HEK293 (cell line): ENCODE data around the gene AFG1L.

Experiments
- BCL11A ChIP-seq: fragments of 450-650 bp; formaldehyde crosslinking; IDR thresholded peaks from 2 replicates; pipeline ENCODE4 v1.5.1; 2016; ENCODE audit warnings: low read depth, missing biosample characterization, missing genetic modification characterization
- GLIS2 ChIP-seq: fragments of 450-650 bp; formaldehyde crosslinking; IDR thresholded peaks from 2 replicates; pipeline ENCODE4 v1.5.1; 2016; ENCODE audit warnings: missing biosample characterization, missing genetic modification characterization
- KLF1 ChIP-seq: fragments of 450-650 bp; formaldehyde crosslinking; IDR thresholded peaks from 2 replicates; pipeline ENCODE4 v1.5.1; 2016; ENCODE audit warnings: missing biosample characterization, missing genetic modification characterization
- KLF8 ChIP-seq: fragments of 450-650 bp; formaldehyde crosslinking; IDR thresholded peaks from 2 replicates; pipeline ENCODE4 v1.5.1; 2016; ENCODE audit warnings: missing biosample characterization, missing genetic modification characterization
- SCRT2 ChIP-seq: fragments of 450-650 bp; formaldehyde crosslinking; IDR thresholded peaks from 2 replicates; pipeline ENCODE4 v1.5.1; 2016; ENCODE audit warnings: missing biosample characterization, missing genetic modification characterization
- SP2 ChIP-seq: fragments of 450-650 bp; formaldehyde crosslinking; IDR thresholded peaks from 2 replicates; pipeline ENCODE4 v1.5.1; 2016; ENCODE audit warnings: missing biosample characterization, missing genetic modification characterization
- SP7 ChIP-seq: fragments of 450-650 bp; formaldehyde crosslinking; IDR thresholded peaks from 2 replicates; pipeline ENCODE4 v1.5.1; 2016; ENCODE audit warnings: missing biosample characterization, missing genetic modification characterization
- ZBTB1 ChIP-seq: fragments of 450-650 bp; formaldehyde crosslinking; IDR thresholded peaks from 2 replicates; pipeline ENCODE4 v1.5.1; 2016; ENCODE audit warnings: missing biosample characterization, missing genetic modification characterization
- ZBTB20 ChIP-seq: fragments of 450-650 bp; formaldehyde crosslinking; IDR thresholded peaks from 2 replicates; pipeline ENCODE4 v1.5.1; 2016; ENCODE audit warnings: missing biosample characterization, missing genetic modification characterization
- ZBTB21 ChIP-seq: fragments of 450-650 bp; formaldehyde crosslinking; IDR thresholded peaks from 2 replicates; pipeline ENCODE4 v1.5.1; 2017; ENCODE audit warnings: missing biosample characterization, missing genetic modification characterization
- ZBTB44 ChIP-seq: fragments of 450-650 bp; IDR thresholded peaks from 2 replicates; pipeline ENCODE4 v1.5.1; 2018; ENCODE audit warnings: missing biosample characterization, mild to moderate bottlenecking, missing genetic modification characterization
- ZBTB8A ChIP-seq: fragments of 450-650 bp; formaldehyde crosslinking; IDR thresholded peaks from 2 replicates; pipeline ENCODE4 v1.5.1; 2016; ENCODE audit warnings: missing biosample characterization, missing genetic modification characterization
- ZFP69B ChIP-seq: fragments of 450-650 bp; formaldehyde crosslinking; IDR thresholded peaks from 2 replicates; pipeline ENCODE4 v1.5.1; 2016; ENCODE audit warnings: missing biosample characterization, missing genetic modification characterization
- ZNF146 ChIP-seq: fragments of 450-650 bp; formaldehyde crosslinking; IDR thresholded peaks from 2 replicates; pipeline ENCODE4 v1.5.1; 2016; ENCODE audit warnings: missing biosample characterization, missing genetic modification characterization
- ZNF184 ChIP-seq: fragments of 450-650 bp; IDR thresholded peaks from 2 replicates; pipeline ENCODE4 v1.5.1; 2018; ENCODE audit warnings: missing biosample characterization, mild to moderate bottlenecking, missing genetic modification characterization
- ZNF24 ChIP-seq: fragments of 450-650 bp; formaldehyde crosslinking; IDR thresholded peaks from 2 replicates; pipeline ENCODE4 v1.5.1; 2016; ENCODE audit warnings: missing biosample characterization, missing genetic modification characterization
- ZNF335 ChIP-seq: fragments of 450-650 bp; formaldehyde crosslinking; conservative IDR thresholded peaks from 2 replicates; pipeline ENCODE4 v1.5.1; 2016; ENCODE audit warnings: missing biosample characterization, missing genetic modification characterization
- ZNF362 ChIP-seq: fragments of 450-650 bp; formaldehyde crosslinking; IDR thresholded peaks from 2 replicates; pipeline ENCODE4 v1.5.1; 2016; ENCODE audit warnings: missing biosample characterization, missing genetic modification characterization
- ZNF391 ChIP-seq: fragments of 450-650 bp; formaldehyde crosslinking; IDR thresholded peaks from 2 replicates; pipeline ENCODE4 v1.5.1; 2016; ENCODE audit warnings: low read depth, missing biosample characterization, missing genetic modification characterization, borderline replicate concordance
- ZNF416 ChIP-seq: fragments of 450-650 bp; formaldehyde crosslinking; IDR thresholded peaks from 2 replicates; pipeline ENCODE4 v1.5.1; 2016; ENCODE audit warnings: missing biosample characterization, missing genetic modification characterization
- ZNF514 ChIP-seq: fragments of 450-650 bp; formaldehyde crosslinking; IDR thresholded peaks from 2 replicates; pipeline ENCODE4 v1.5.1; 2016; ENCODE audit warnings: missing biosample characterization, missing genetic modification characterization
- ZNF561 ChIP-seq: fragments of 450-650 bp; IDR thresholded peaks from 2 replicates; pipeline ENCODE4 v1.5.1; 2018; ENCODE audit warnings: missing biosample characterization, missing genetic modification characterization, borderline replicate concordance
- ZNF600 ChIP-seq: fragments of 450-650 bp; formaldehyde crosslinking; IDR thresholded peaks from 2 replicates; pipeline ENCODE4 v1.5.1; 2016; ENCODE audit warnings: missing biosample characterization, missing genetic modification characterization
- ZNF623 ChIP-seq: fragments of 450-650 bp; formaldehyde crosslinking; IDR thresholded peaks from 2 replicates; pipeline ENCODE4 v1.5.1; 2016; ENCODE audit warnings: missing biosample characterization, missing genetic modification characterization
- ZNF692 ChIP-seq: fragments of 450-650 bp; formaldehyde crosslinking; IDR thresholded peaks from 2 replicates; pipeline ENCODE4 v1.5.1; 2016; ENCODE audit warnings: missing biosample characterization, missing genetic modification characterization
- ZNF776 ChIP-seq: fragments of 450-650 bp; formaldehyde crosslinking; IDR thresholded peaks from 2 replicates; pipeline ENCODE4 v1.5.0; 2017; ENCODE audit warnings: missing biosample characterization, missing genetic modification characterization, borderline replicate concordance
- ZNF777 ChIP-seq: fragments of 450-650 bp; formaldehyde crosslinking; IDR thresholded peaks from 2 replicates; pipeline ENCODE4 v1.5.1; 2017; ENCODE audit warnings: missing biosample characterization, missing genetic modification characterization, borderline replicate concordance
- TF ChIP-seq, protein P1 (sequence below): fragments of 450-650 bp; formaldehyde crosslinking; IDR thresholded peaks from 2 replicates; pipeline ENCODE4 v1.5.1; 2017; ENCODE audit warnings: missing biosample characterization, missing genetic modification characterization
- TF ChIP-seq, protein P2 (sequence below): fragments of 450-650 bp; formaldehyde crosslinking; IDR thresholded peaks from 2 replicates; pipeline ENCODE4 v1.5.1; 2017; ENCODE audit warnings: missing biosample characterization, missing genetic modification characterization
- TF ChIP-seq, protein P3 (sequence below): fragments of 450-650 bp; formaldehyde crosslinking; IDR thresholded peaks from 2 replicates; pipeline ENCODE4 v1.5.1; 2016; ENCODE audit warnings: missing biosample characterization, missing genetic modification characterization, borderline replicate concordance

The AFG1L gene

DNA sequence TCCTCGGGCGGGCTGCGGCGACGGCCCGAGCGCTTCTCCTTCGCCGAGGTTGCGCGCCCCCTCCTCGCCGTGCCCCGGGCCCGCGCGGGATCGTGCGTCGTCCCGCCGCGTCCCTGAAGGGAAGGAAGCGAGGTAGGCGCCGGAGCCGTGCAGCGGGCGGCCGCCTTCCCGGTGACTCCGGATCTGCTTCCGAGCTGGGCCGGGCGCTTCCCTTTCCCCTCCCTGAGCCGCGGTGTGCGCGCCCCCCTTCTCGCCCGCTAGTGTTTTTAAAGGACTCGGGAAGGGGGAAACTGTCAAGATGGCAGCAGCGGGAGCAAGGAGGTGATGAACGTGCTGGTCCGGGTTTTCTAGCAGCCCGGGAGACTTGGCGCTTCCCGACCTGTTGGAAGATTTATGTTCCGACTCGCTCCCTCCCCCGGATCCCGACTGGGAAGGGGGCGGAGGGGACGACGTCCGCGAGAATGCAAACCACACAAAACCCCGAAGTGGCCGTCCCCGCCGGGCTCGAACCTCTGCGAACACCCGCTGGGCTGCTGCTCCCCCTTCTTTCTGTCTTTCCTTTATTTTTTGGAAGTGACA lies 265.1 kb downstream of the AFG1L start (continued):
- TF ChIP-seq, protein P1, sequence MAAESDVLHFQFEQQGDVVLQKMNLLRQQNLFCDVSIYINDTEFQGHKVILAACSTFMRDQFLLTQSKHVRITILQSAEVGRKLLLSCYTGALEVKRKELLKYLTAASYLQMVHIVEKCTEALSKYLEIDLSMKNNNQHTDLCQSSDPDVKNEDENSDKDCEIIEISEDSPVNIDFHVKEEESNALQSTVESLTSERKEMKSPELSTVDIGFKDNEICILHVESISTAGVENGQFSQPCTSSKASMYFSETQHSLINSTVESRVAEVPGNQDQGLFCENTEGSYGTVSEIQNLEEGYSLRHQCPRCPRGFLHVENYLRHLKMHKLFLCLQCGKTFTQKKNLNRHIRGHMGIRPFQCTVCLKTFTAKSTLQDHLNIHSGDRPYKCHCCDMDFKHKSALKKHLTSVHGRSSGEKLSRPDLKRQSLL (tag by site-specific recombination) = peak; percentile 52; the same call in 1 of the 2 replicates
- no peak; the same call in 1 of the 2 replicates for TF ChIP-seq BCL11A (tag by site-specific recombination)
- peak; percentile 9 for TF ChIP-seq KLF1 (tag by site-specific recombination)
- peak; percentile 57; the same call in 1 of the 2 replicates for TF ChIP-seq ZNF24 (tag by site-specific recombination)
- peak; percentile 72 for TF ChIP-seq KLF8 (tag by site-specific recombination)
- peak; percentile 32 for TF ChIP-seq ZBTB44 (tag by site-specific recombination)
- TF ChIP-seq ZNF335 = no peak; the same call in 1 of the 2 replicates
- peak; percentile 96 for TF ChIP-seq ZBTB8A (tag by site-specific recombination)
- 0 out of 2 replicates have a peak, but pooled peaks have one; percentile 11 for TF ChIP-seq ZNF391 (tag by site-specific recombination)
- peak; percentile 97 for TF ChIP-seq SCRT2 (tag by site-specific recombination)
- no peak for TF ChIP-seq GLIS2
- TF ChIP-seq ZNF362 (tag by site-specific recombination) = no peak
- no peak for TF ChIP-seq ZNF146 (tag by site-specific recombination)
- TF ChIP-seq ZNF561 (tag by site-specific recombination) = peak; percentile 90
- TF ChIP-seq SP2 (tag by site-specific recombination) = peak; percentile 71
- no peak for TF ChIP-seq ZNF416 (tag by site-specific recombination)
- 0 out of 2 replicates have a peak, but pooled peaks have one; percentile 40 for TF ChIP-seq ZNF184 (tag by site-specific recombination)
- peak; percentile 56 for TF ChIP-seq ZBTB20 (tag by site-specific recombination)
- TF ChIP-seq ZNF623 (tag by site-specific recombination) = peak; percentile 33; the same call in 1 of the 2 replicates
- peak; percentile 54; the same call in 1 of the 2 replicates for TF ChIP-seq ZNF777 (tag by site-specific recombination)
- TF ChIP-seq ZNF692 (tag by site-specific recombination) = peak; percentile 84; the same call in 1 of the 2 replicates
- TF ChIP-seq, protein P2, sequence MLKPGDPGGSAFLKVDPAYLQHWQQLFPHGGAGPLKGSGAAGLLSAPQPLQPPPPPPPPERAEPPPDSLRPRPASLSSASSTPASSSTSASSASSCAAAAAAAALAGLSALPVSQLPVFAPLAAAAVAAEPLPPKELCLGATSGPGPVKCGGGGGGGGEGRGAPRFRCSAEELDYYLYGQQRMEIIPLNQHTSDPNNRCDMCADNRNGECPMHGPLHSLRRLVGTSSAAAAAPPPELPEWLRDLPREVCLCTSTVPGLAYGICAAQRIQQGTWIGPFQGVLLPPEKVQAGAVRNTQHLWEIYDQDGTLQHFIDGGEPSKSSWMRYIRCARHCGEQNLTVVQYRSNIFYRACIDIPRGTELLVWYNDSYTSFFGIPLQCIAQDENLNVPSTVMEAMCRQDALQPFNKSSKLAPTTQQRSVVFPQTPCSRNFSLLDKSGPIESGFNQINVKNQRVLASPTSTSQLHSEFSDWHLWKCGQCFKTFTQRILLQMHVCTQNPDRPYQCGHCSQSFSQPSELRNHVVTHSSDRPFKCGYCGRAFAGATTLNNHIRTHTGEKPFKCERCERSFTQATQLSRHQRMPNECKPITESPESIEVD (tag by site-specific recombination) = peak; percentile 3; the same call in 1 of the 2 replicates
- TF ChIP-seq, protein P3, sequence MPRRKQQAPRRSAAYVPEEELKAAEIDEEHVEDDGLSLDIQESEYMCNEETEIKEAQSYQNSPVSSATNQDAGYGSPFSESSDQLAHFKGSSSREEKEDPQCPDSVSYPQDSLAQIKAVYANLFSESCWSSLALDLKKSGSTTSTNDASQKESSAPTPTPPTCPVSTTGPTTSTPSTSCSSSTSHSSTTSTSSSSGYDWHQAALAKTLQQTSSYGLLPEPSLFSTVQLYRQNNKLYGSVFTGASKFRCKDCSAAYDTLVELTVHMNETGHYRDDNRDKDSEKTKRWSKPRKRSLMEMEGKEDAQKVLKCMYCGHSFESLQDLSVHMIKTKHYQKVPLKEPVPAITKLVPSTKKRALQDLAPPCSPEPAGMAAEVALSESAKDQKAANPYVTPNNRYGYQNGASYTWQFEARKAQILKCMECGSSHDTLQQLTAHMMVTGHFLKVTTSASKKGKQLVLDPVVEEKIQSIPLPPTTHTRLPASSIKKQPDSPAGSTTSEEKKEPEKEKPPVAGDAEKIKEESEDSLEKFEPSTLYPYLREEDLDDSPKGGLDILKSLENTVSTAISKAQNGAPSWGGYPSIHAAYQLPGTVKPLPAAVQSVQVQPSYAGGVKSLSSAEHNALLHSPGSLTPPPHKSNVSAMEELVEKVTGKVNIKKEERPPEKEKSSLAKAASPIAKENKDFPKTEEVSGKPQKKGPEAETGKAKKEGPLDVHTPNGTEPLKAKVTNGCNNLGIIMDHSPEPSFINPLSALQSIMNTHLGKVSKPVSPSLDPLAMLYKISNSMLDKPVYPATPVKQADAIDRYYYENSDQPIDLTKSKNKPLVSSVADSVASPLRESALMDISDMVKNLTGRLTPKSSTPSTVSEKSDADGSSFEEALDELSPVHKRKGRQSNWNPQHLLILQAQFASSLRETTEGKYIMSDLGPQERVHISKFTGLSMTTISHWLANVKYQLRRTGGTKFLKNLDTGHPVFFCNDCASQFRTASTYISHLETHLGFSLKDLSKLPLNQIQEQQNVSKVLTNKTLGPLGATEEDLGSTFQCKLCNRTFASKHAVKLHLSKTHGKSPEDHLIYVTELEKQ = peak; percentile 33; the same call in 1 of the 2 replicates
- peak; percentile 70; the same call in 1 of the 2 replicates for TF ChIP-seq ZFP69B
- TF ChIP-seq ZNF600 (tag by site-specific recombination) = peak; percentile 78; the same call in 1 of the 2 replicates
- no peak for TF ChIP-seq ZNF776 (tag by site-specific recombination)
- TF ChIP-seq ZNF514 (tag by site-specific recombination) = no peak
- TF ChIP-seq ZBTB1 (tag by site-specific recombination) = peak; percentile 54; the same call in 1 of the 2 replicates
- peak; percentile 86 for TF ChIP-seq SP7
- peak; percentile 50 for TF ChIP-seq ZBTB21 (tag by site-specific recombination)
